ENCODE data around the gene TMEM26.

DNA sequence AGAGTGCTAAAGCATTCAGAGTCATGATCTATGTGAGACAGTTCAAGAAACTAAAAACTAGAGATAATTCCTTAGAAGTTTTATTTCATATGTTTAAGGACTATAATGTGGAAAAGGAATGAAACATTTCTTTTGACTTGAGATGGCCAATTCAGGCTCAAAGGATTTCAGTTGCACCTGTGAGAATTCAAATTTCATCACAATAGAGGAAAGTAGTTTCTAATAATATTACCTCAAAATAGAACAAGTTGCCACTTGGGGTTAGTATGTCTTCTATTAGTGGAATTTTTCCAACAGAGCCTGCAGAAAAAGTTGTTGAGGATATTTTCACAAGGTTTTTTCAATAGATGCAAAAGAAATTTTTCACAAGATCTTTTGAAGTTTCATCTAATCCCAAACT is 37.4 kb downstream of the TMEM26 start:
- TF ChIP-seq, protein P1, sequence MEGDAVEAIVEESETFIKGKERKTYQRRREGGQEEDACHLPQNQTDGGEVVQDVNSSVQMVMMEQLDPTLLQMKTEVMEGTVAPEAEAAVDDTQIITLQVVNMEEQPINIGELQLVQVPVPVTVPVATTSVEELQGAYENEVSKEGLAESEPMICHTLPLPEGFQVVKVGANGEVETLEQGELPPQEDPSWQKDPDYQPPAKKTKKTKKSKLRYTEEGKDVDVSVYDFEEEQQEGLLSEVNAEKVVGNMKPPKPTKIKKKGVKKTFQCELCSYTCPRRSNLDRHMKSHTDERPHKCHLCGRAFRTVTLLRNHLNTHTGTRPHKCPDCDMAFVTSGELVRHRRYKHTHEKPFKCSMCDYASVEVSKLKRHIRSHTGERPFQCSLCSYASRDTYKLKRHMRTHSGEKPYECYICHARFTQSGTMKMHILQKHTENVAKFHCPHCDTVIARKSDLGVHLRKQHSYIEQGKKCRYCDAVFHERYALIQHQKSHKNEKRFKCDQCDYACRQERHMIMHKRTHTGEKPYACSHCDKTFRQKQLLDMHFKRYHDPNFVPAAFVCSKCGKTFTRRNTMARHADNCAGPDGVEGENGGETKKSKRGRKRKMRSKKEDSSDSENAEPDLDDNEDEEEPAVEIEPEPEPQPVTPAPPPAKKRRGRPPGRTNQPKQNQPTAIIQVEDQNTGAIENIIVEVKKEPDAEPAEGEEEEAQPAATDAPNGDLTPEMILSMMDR (IDR thresholded peaks at IDR 0.05): no peak
- no peak for TF ChIP-seq POLR2A (IDR thresholded peaks at IDR 0.05)

All from right lobe of liver (tissue), 4 donors.